A673 (cell line): ENCODE results near the gene ANO7. TPM values are rescaled to one million over a fixed set of nuclear protein-coding genes. Genes with fewer than 3 reads are reported as not detected.

ENCODE experiments used
- BruUV-seq: library from RNA; stranded (reverse); fragments of 400-500 nt; replicated peaks from 2 replicates; lab custom pipeline; 2021; lab: Mats Ljungman, UMichigan
- CTCF ChIA-PET: fragments of 300-600 bp; sonication (Branson Sonifier 250); formaldehyde crosslinking; loops from one replicate; lab custom pipeline; 2022; ENCODE audit warnings: antibody characterized with exemption; lab: Charles Lee
- POLR2A ChIA-PET: fragments of 300-600 bp; sonication (Branson Sonifier 250); formaldehyde crosslinking; loops from one replicate; lab custom pipeline; 2022; ENCODE audit warnings: antibody characterized with exemption; ENCODE audit not compliant: low non-redundant PET; lab: Charles Lee
- DNase-seq: peaks from one replicate; pipeline ENCODE4 v3.0.0-alpha.2; 2015; ENCODE audit warnings: low spot score
- H3K27ac ChIP-seq: fragments of 200-600 bp; sonication (generic); 2 replicates; pipeline ENCODE4 v1.5.1; 2016; ENCODE audit warnings: mixed run types, low read depth, mild to moderate bottlenecking, mixed read lengths, antibody characterized with exemption, low read length; ENCODE audit not compliant: poor library complexity, severe bottlenecking
- H3K27me3 ChIP-seq: fragments of 200-600 bp; sonication (generic); replicated peaks from 2 replicates; pipeline ENCODE4 v1.6.1; 2017; ENCODE audit warnings: mixed run types, low read depth, mild to moderate bottlenecking, mixed read lengths, antibody characterized with exemption, low read length; ENCODE audit not compliant: insufficient read depth, poor library complexity
- H3K36me3 ChIP-seq: fragments of 200-600 bp; sonication (generic); 2 replicates; pipeline ENCODE4 v1.6.1; 2016; ENCODE audit warnings: mixed run types, mild to moderate bottlenecking, mixed read lengths, antibody characterized with exemption, low read length; ENCODE audit not compliant: insufficient read depth, poor library complexity, severe bottlenecking
- H3K4me1 ChIP-seq: fragments of 200-600 bp; sonication (generic); 2 replicates; pipeline ENCODE4 v1.6.1; 2017; ENCODE audit warnings: mixed run types, mild to moderate bottlenecking, mixed read lengths, antibody characterized with exemption, low read length; ENCODE audit not compliant: insufficient read depth, poor library complexity, severe bottlenecking
- H3K4me3 ChIP-seq: fragments of 200-600 bp; sonication (generic); 2 replicates; pipeline ENCODE4 v1.5.1; 2016; ENCODE audit warnings: low read depth, mixed run types, mild to moderate bottlenecking, mixed read lengths, low read length; ENCODE audit not compliant: poor library complexity, severe bottlenecking
- H3K9me3 ChIP-seq: fragments of 200-600 bp; sonication (generic); 2 replicates; pipeline ENCODE4 v1.6.1; 2016; ENCODE audit warnings: mixed run types, low read depth, mild to moderate bottlenecking, mixed read lengths, antibody characterized with exemption, low read length; ENCODE audit not compliant: poor library complexity, severe bottlenecking
- EZH2 ChIP-seq: fragments of 200-600 bp; sonication (generic); IDR thresholded peaks from 2 replicates; pipeline ENCODE4 v1.6.1; 2017; ENCODE audit warnings: borderline replicate concordance, low read depth, mild to moderate bottlenecking, mixed read lengths, antibody characterized with exemption, low read length; ENCODE audit not compliant: poor library complexity, severe bottlenecking
- intact Hi-C: fragments of 100-400 bp; cut with micrococcal nuclease; formaldehyde crosslinking; loops from one replicate; pipeline ENCODE4 v1.10.0; 2022; ENCODE audit not compliant: unreplicated experiment
- total RNA-seq: library from RNA; stranded (reverse); gene quantifications from 2 replicates; pipeline ENCODE4 v1.2.3, GENCODE V29; 2021
- TF ChIP-seq, protein P1 (sequence below): fragments of 300-800, 200-600 bp; sonication (generic); conservative IDR thresholded peaks from 2 replicates; pipeline ENCODE4 v1.5.1; 2017; ENCODE audit warnings: low read depth, mild to moderate bottlenecking, antibody characterized with exemption, low read length, moderate library complexity, mixed read lengths

ANO7 gene
- total RNA-seq, 1 experiment from 2014 or later, result 0.45 TPM

- ChIA-PET CTCF (no interaction called here), POLR2A (no interaction called here)
- BruUV-seq, result no TSS peak
- no peak overlapping the region for H3K27ac ChIP-seq
- intact Hi-C loops, result no loop called here
- no peaks in the 10 kb centered on the region for H3K9me3 ChIP-seq
- H3K36me3 ChIP-seq, result peaks cover 25% of the 10 kb centered on the region
- no peak for TF ChIP-seq EZH2
- TF ChIP-seq, protein P1, sequence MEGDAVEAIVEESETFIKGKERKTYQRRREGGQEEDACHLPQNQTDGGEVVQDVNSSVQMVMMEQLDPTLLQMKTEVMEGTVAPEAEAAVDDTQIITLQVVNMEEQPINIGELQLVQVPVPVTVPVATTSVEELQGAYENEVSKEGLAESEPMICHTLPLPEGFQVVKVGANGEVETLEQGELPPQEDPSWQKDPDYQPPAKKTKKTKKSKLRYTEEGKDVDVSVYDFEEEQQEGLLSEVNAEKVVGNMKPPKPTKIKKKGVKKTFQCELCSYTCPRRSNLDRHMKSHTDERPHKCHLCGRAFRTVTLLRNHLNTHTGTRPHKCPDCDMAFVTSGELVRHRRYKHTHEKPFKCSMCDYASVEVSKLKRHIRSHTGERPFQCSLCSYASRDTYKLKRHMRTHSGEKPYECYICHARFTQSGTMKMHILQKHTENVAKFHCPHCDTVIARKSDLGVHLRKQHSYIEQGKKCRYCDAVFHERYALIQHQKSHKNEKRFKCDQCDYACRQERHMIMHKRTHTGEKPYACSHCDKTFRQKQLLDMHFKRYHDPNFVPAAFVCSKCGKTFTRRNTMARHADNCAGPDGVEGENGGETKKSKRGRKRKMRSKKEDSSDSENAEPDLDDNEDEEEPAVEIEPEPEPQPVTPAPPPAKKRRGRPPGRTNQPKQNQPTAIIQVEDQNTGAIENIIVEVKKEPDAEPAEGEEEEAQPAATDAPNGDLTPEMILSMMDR, result no peak
- no peaks in the 10 kb centered on the region for H3K4me1 ChIP-seq
- H3K4me3 ChIP-seq, result no peak overlapping the region
- H3K27me3 ChIP-seq, result no peaks in the 10 kb centered on the region
- no peak for DNase-seq
Observed at GRCh38 chr2:241157841-241158545, 30.5 kb upstream of the ANO7 start.

- Histone ChIP-seq H3K27me3 (no peaks in the 10 kb centered on the region), H3K27ac (no peak overlapping the region), H3K4me1 (no peaks in the 10 kb centered on the region), H3K9me3 (no peaks in the 10 kb centered on the region), H3K4me3 (no peak overlapping the region), H3K36me3 (peaks cover 26% of the 10 kb centered on the region)
- DNase-seq, result no peak
- BruUV-seq, result no TSS peak
- ChIA-PET POLR2A (no interaction called here), CTCF (no interaction called here)
- no peak for TF ChIP-seq EZH2
- TF ChIP-seq, protein P1, result no peak
- intact Hi-C loops, result no loop called here
Observed at GRCh38 chr2:241158546-241158900, 30.0 kb upstream of the ANO7 start.

DNA sequence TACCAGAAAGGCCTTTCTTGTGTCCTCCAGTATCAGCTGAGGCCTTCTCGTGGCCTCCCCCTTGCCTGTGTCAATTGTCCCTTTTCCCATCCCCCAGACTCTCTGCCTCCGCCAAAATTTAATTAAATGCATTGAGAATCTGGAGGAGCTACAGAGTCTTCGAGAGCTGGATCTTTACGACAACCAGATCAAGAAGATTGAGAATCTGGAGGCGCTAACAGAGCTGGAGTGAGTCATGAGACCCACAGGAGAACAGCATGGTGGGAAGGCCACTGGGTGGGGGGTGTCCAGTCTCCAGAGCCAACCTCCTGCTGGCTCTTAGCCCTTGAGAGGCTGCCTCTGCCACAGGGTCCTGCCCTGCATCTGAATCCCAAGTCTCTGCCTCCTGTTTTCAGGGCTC is 29.4 kb upstream of the ANO7 start:
- ChIA-PET CTCF (no interaction called here), POLR2A (no interaction called here)
- no peak for DNase-seq
- intact Hi-C loops, result no loop called here
- Histone ChIP-seq H3K9me3 (no peaks in the 10 kb centered on the region), H3K36me3 (peaks cover 32% of the 10 kb centered on the region), H3K27me3 (no peaks in the 10 kb centered on the region), H3K4me1 (no peaks in the 10 kb centered on the region), H3K4me3 (no peak overlapping the region), H3K27ac (no peak overlapping the region)
- BruUV-seq, result no TSS peak
- no peak for TF ChIP-seq EZH2
- TF ChIP-seq, protein P1, result no peak
